ENCODE data around the gene HSD11B1L.

DNA sequence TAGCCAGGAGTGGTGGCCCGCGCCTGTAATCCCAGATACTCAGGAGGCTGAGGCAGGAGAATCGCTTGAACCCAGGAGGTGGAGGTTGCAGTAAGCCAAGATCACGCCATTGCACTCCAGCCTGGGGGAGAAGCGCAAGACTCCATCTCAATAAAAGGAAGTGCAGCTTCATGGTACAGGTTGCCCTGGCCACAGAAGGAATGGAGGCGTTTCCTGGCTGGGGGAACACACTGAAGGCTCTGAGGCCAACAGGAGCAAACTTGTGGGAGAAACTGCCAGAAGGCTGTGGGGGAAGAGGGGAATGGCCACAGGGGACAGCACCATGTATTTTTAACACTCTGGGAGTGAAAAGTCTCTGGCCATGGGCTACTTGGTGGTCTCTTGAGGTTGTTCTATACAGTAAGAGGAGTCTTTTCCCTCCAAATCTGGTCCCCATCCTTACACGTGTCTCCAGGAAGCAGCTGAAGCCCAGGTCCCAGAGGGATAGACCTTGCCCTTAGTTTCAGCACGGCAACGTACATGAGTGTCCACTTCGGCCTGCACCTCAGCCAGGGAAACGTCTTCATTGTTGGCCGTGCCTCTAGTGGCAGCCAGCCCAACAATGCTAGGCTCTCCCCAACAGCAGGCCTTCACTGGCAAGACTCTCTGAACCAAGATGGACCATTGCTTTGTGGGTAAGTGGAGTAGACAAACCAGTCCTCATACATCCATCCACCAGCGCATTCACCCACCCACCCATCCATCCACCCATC, 7.9 kb upstream of the HSD11B1L start:
- TF ChIP-seq, protein P1, sequence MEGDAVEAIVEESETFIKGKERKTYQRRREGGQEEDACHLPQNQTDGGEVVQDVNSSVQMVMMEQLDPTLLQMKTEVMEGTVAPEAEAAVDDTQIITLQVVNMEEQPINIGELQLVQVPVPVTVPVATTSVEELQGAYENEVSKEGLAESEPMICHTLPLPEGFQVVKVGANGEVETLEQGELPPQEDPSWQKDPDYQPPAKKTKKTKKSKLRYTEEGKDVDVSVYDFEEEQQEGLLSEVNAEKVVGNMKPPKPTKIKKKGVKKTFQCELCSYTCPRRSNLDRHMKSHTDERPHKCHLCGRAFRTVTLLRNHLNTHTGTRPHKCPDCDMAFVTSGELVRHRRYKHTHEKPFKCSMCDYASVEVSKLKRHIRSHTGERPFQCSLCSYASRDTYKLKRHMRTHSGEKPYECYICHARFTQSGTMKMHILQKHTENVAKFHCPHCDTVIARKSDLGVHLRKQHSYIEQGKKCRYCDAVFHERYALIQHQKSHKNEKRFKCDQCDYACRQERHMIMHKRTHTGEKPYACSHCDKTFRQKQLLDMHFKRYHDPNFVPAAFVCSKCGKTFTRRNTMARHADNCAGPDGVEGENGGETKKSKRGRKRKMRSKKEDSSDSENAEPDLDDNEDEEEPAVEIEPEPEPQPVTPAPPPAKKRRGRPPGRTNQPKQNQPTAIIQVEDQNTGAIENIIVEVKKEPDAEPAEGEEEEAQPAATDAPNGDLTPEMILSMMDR (IDR thresholded peaks at IDR 0.05; ENCODE audit: extremely low read depth in 1 of 2, insufficient read depth in 1 of 2, low read depth in 1 of 2, low read length in 2 of 2): no peak
- no peak for TF ChIP-seq POLR2A (IDR thresholded peaks at IDR 0.05; ENCODE audit: low read depth, low read length)
- TF ChIP-seq FOS (IDR thresholded peaks at IDR 0.05; ENCODE audit: borderline replicate concordance, insufficient read depth, low read length): no peak
- TF ChIP-seq, protein P2, sequence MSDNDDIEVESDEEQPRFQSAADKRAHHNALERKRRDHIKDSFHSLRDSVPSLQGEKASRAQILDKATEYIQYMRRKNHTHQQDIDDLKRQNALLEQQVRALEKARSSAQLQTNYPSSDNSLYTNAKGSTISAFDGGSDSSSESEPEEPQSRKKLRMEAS (IDR thresholded peaks at IDR 0.05; ENCODE audit: insufficient read depth, insufficient read length): no peak

Data from endothelial cell of umbilical vein (primary cell).